Mesenteric fat pad (tissue), 1 donor: ENCODE results near the gene RNF114. TPM values are rescaled to one million over a fixed set of nuclear protein-coding genes. Genes with fewer than 3 reads are reported as not detected.
A peak's percentile ranks its signal among the peaks of the same experiment; 100 is the strongest.

Experiments
- DNase-seq: peaks from one replicate; pipeline ENCODE4 v3.0.0-alpha.2; 2020; ENCODE audit warnings: low spot score
- total RNA-seq: library from RNA; stranded (reverse); fragmentation: NEBNext Ultra II Directional; extraction: Animal tissue kit (Norgen Biotek cat#: 25700); gene quantifications from one replicate; pipeline ENCODE4 v1.2.1, GENCODE V29; 2021
- donor health status: DM: yes; HTN: yes; CAD: no.

Gene RNF114
- total RNA-seq, 1 donor from 2014 or later, result 59.9 TPM

DNA sequence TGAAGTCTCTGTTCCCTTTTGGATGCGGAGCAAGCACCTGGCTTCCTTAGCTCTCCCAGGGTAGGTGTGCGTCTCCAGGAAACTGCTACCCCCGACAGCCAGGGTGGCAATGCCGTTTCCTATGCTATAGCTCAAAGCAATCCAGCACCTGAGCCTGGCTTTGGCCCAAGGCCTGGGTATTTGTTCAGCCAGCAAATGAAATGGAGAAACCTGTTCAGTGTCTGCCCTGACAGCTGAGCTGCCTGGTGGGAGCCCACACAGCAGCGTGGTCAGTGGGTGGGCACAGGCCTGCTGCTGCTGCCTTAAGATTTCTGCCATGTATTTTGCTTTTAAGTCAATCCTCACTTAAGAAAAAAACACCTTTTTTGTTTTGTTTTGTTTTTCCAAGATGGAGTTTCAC lies 34.6 kb upstream of the RNF114 start:
- peak; percentile 12 for DNase-seq

DNA sequence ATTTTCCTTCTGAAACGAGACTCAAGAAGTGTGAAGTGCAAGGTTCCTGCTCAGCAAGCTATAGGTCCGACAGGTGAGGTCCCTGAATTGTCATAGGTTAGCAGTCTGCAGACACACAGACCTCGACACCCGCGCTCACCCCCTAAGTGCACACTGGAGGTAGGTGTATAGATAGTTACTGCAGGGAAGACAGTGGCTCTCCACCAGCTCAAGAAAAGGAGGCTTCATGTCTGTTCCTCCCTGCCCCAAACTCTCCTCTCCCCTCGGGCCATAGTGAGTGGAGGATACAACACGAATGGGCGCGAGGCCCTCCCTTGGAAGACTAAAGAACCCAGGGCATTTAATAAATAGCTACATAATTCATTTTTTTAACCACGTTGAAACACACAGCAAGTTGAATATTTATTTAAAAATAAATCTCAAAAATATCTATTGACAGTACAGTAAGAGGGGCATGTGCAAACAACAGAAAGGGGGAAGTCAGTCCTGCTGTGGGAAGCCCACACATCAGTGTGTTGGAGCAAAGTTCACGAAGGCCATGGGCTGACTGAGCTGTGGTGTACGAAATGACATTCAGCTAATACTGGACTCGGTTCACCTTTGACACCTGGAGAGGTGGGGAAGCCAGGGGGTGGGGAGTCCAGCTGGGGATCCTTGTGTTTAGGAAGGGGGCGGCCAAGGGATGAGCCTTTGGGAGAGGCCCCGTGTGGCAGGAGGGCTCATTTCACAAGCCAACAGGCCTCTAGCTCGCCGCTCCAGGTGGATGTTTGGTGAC lies 31.6 kb upstream of the RNF114 start:
- peak; percentile 55 for DNase-seq

- DNase-seq, result peak; percentile 68
Observed at GRCh38 chr20:49905415-49906091, 30.6 kb upstream of the RNF114 start.

DNA sequence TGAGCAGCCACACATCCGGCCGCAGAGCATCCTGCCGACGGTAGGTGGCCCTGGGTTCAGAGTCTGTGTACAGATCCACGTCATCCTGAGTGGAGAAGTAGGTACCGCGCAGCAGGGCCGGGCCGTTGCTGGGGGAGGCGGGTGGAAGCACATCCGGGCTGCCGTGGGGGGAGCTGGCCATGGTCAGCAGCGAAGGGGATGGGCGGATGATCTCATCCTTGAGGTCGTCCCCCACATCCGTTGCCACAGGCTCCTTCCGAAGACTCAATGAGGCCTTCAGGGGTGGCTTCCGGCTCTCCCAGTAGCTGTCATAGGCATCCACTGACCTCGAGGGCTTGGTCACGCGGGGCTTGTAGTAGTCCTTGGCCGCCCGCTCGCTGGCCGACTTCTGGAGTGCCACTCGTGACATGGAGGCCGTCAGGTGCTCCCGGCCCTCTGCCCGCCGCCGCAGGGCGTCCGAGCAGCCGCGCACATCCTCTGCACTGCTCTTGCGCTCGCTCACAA lies 30.0 kb upstream of the RNF114 start:
- DNase-seq, result peak; percentile 87

GRCh38 chr20:49906615-49907154 lies 29.5 kb upstream of the RNF114 start:
- no peak for DNase-seq

- DNase-seq, result no peak
Observed at GRCh38 chr20:49907405-49908257, 28.6 kb upstream of the RNF114 start.

DNA sequence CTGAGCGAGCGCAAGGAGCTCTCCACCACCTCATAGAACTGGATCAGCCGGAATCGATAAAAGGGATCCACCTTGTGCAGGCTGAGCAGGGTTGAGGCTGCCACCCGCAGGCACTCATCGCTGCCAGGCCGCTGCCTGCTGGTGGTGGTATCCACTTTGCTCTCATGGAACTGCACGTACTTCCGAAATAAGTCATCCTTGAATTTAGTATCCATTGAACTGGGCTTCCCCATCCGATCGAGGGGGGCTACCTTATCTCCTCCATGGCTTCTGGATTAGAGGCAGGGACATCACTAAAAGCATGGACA lies 28.0 kb upstream of the RNF114 start:
- no peak for DNase-seq

GRCh38 chr20:49909499-49910339 lies 26.5 kb upstream of the RNF114 start:
- no peak for DNase-seq

DNA sequence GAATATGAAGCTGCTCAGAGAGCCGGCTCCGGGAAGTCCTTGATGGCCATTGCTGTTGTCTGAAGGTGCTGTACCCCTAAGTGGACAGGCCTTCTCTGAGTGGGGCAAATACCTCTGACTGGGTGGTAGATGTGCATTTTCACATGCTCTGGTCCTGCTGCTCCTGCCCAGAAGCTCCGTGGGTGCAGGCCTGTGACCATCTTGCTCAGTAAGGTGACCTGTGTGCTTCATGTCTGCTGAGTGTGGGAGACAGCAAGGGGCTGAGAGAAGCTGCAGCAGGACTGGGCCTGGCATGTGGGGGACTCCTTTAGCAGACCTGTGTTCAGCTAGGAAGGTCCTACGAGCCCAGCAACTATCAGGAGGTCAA lies 25.9 kb upstream of the RNF114 start:
- no peak for DNase-seq

DNA sequence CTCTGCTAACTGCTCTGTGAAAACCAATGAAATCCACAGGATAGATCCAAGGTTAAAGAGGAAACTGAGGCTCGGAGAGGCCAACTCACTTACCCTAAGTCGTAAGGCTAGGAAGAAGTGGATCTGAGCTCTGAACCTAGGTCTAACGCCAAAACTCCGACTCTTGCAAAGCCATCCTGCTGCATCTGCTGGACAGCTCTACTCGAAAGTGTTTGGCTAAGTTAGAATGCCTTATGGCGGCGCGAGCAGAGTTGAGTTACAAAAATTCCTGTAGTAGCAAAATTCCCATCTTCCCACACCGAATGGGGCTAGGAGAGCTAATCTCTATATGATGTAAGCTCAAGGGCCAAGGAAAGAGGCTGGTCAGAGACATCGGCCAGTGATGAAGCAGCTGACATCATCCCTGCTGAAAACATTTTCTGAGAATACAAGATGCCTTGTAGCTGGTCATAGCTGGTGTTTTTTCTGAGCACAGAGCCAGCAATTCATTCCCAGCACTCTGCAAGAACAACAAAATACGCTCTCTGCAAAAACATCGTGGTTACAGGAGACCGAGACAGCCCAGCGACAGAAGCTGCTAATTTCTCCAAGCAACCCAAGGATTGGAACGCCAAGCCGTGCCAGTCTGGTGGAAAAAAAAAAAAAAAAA lies 22.7 kb upstream of the RNF114 start:
- no peak for DNase-seq

- DNase-seq, result no peak
Observed at GRCh38 chr20:49914310-49915117, 21.7 kb upstream of the RNF114 start.

GRCh38 chr20:49915118-49915379 lies 21.1 kb upstream of the RNF114 start:
- DNase-seq, result no peak

- peak; percentile 98 for DNase-seq
Observed at GRCh38 chr20:49915380-49916145, 20.6 kb upstream of the RNF114 start, which contains the start of gene SPATA2. TSS of gene SPATA2 (minus strand) at chr20:49915529. CDS start at chr20:49908490, 7,039 bp downstream.

- no peak for DNase-seq
Observed at GRCh38 chr20:49916146-49917002, 19.8 kb upstream of the RNF114 start.

DNA sequence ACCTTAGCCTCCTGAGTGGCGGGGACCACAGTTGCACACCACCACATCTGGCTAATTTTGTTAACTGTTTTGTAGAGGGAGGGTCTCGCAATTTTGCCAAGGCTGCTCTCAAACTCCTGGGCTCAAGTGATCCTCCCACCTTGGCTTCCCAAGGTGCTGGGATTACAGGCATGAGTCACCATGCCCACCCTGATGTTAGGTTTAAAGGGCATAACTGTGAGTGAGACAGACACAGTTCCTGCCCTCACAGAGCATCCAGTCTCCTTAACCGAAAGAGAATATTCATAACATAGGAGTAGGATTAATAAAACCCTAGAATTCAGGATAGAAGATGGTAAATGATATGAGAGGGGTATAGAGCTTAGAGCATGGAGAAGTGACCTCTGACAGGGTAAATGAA lies 17.8 kb upstream of the RNF114 start:
- no peak for DNase-seq

- DNase-seq, result no peak
Observed at GRCh38 chr20:49919009-49919408, 17.2 kb upstream of the RNF114 start.

GRCh38 chr20:49919461-49919860 lies 16.7 kb upstream of the RNF114 start:
- DNase-seq, result no peak

DNA sequence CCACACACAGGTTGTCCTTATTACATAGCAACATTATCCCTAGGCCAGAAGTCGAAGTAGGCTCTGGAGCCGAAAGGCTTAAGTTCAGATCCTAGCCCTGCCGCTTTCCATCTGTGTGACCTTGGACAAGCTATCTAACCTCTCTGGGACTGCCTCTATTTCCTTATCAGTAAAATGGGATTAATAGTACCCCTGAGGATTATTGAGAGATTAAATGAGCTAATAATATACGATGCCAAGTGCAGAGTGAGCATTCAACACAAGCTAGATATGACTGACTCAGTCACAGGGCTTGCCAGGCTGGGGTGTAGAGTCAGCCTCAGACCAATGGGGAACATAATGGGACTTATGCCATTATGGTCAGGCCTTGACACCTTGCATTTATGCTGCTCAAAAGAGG lies 11.9 kb upstream of the RNF114 start:
- DNase-seq, result no peak
